WTC11 (cell line): ENCODE measurements around the gene ZMIZ1.

ENCODE experiments used
- CBFB ChIP-seq: sonication (generic); formaldehyde crosslinking; IDR thresholded peaks from 2 replicates; pipeline ENCODE4 v1.8.1; 2022; ENCODE audit warnings: mild to moderate bottlenecking, low read depth, missing genetic modification reagents
- E2F4 ChIP-seq: sonication (generic); formaldehyde crosslinking; IDR thresholded peaks from 2 replicates; pipeline ENCODE4 v1.8.1; 2022; ENCODE audit warnings: low read depth, mild to moderate bottlenecking, moderate library complexity, missing genetic modification reagents, borderline replicate concordance
- GABPB1 ChIP-seq: sonication (generic); formaldehyde crosslinking; IDR thresholded peaks from 2 replicates; pipeline ENCODE4 v1.8.1; 2023; ENCODE audit warnings: mild to moderate bottlenecking, missing genetic modification reagents
- HMGXB4 ChIP-seq: sonication (generic); formaldehyde crosslinking; IDR thresholded peaks from 2 replicates; pipeline ENCODE4 v1.8.1; 2023; ENCODE audit warnings: mild to moderate bottlenecking, moderate library complexity, missing genetic modification reagents
- MYBL2 ChIP-seq: sonication (generic); formaldehyde crosslinking; IDR thresholded peaks from 2 replicates; pipeline ENCODE4 v1.8.1; 2023; ENCODE audit warnings: mild to moderate bottlenecking, moderate library complexity, missing genetic modification reagents
- SP1 ChIP-seq: sonication (generic); formaldehyde crosslinking; conservative IDR thresholded peaks from 2 replicates; pipeline ENCODE4 v1.8.1; 2022; ENCODE audit warnings: missing genetic modification reagents
- TCF7 ChIP-seq: sonication (generic); formaldehyde crosslinking; IDR thresholded peaks from 2 replicates; pipeline ENCODE4 v1.8.0; 2022; ENCODE audit warnings: mild to moderate bottlenecking, low read depth, missing genetic modification reagents, moderate library complexity
- ZNF512 ChIP-seq: sonication (generic); formaldehyde crosslinking; IDR thresholded peaks from 2 replicates; pipeline ENCODE4 v1.8.1; 2022; ENCODE audit warnings: missing genetic modification reagents, borderline replicate concordance
- ZSCAN18 ChIP-seq: fragments of 250-450 bp; sonication (Bioruptor Pico); IDR thresholded peaks from 2 replicates; pipeline ENCODE4 v2.1.2; 2022; ENCODE audit warnings: mild to moderate bottlenecking, moderate library complexity
- TF ChIP-seq, protein P1 (sequence below): sonication (generic); formaldehyde crosslinking; IDR thresholded peaks from 2 replicates; pipeline ENCODE4 v1.8.1; 2023; ENCODE audit warnings: mild to moderate bottlenecking, missing genetic modification reagents, borderline replicate concordance
- TF ChIP-seq, protein P2 (sequence below): fragments of 200-600 bp; IDR thresholded peaks from 2 replicates; pipeline ENCODE4 v1.8.0; 2022; ENCODE audit warnings: antibody characterized with exemption
- TF ChIP-seq, protein P3 (sequence below): sonication (generic); formaldehyde crosslinking; IDR thresholded peaks from 2 replicates; pipeline ENCODE4 v1.8.0; 2022; ENCODE audit warnings: mild to moderate bottlenecking, missing genetic modification reagents
- TF ChIP-seq, protein P4 (sequence below): sonication (generic); formaldehyde crosslinking; IDR thresholded peaks from 2 replicates; pipeline ENCODE4 v1.8.1; 2023; ENCODE audit warnings: mild to moderate bottlenecking, missing genetic modification reagents

DNA sequence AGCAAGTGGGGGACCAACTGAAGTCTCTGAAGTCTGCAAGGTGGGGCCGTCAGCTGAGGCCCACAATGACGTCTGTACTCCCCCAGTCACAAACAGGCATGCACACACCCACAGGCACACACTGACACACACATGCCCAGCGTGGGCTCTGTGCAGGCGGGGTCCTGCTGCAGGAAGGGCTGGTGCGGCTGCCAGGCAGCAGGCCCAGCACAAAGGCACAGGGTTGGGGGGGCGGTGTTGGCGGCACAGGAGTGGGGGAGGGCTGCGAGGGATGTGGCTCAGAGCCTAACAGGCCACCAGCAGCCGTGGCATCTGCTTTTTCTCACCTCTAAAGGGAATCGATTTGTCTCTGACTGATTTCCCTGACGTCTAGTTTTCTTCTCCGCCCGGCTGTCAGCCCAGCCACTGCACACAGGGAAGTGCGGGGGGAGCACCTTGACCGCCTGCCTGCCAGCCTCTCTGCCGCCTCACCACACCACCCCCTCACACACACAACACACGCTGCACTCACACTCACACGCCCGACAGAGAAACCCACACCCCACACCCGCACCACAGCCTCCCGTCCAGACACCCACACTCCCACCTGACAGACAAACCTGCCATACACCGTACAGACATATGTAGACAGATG, 43.5 kb upstream of the ZMIZ1 start:
- TF ChIP-seq ZNF512 (CRISPR knock-in tag) (no peak), E2F4 (no peak), ZSCAN18 (no peak), MYBL2 (CRISPR knock-in tag) (no peak), TCF7 (no peak), CBFB (no peak), HMGXB4 (no peak), SP1 (CRISPR knock-in tag) (no peak), GABPB1 (CRISPR knock-in tag) (no peak)
- TF ChIP-seq, protein P1, sequence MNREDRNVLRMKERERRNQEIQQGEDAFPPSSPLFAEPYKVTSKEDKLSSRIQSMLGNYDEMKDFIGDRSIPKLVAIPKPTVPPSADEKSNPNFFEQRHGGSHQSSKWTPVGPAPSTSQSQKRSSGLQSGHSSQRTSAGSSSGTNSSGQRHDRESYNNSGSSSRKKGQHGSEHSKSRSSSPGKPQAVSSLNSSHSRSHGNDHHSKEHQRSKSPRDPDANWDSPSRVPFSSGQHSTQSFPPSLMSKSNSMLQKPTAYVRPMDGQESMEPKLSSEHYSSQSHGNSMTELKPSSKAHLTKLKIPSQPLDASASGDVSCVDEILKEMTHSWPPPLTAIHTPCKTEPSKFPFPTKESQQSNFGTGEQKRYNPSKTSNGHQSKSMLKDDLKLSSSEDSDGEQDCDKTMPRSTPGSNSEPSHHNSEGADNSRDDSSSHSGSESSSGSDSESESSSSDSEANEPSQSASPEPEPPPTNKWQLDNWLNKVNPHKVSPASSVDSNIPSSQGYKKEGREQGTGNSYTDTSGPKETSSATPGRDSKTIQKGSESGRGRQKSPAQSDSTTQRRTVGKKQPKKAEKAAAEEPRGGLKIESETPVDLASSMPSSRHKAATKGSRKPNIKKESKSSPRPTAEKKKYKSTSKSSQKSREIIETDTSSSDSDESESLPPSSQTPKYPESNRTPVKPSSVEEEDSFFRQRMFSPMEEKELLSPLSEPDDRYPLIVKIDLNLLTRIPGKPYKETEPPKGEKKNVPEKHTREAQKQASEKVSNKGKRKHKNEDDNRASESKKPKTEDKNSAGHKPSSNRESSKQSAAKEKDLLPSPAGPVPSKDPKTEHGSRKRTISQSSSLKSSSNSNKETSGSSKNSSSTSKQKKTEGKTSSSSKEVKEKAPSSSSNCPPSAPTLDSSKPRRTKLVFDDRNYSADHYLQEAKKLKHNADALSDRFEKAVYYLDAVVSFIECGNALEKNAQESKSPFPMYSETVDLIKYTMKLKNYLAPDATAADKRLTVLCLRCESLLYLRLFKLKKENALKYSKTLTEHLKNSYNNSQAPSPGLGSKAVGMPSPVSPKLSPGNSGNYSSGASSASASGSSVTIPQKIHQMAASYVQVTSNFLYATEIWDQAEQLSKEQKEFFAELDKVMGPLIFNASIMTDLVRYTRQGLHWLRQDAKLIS: no peak
- TF ChIP-seq, protein P2, sequence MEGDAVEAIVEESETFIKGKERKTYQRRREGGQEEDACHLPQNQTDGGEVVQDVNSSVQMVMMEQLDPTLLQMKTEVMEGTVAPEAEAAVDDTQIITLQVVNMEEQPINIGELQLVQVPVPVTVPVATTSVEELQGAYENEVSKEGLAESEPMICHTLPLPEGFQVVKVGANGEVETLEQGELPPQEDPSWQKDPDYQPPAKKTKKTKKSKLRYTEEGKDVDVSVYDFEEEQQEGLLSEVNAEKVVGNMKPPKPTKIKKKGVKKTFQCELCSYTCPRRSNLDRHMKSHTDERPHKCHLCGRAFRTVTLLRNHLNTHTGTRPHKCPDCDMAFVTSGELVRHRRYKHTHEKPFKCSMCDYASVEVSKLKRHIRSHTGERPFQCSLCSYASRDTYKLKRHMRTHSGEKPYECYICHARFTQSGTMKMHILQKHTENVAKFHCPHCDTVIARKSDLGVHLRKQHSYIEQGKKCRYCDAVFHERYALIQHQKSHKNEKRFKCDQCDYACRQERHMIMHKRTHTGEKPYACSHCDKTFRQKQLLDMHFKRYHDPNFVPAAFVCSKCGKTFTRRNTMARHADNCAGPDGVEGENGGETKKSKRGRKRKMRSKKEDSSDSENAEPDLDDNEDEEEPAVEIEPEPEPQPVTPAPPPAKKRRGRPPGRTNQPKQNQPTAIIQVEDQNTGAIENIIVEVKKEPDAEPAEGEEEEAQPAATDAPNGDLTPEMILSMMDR: no peak
- TF ChIP-seq, protein P3, sequence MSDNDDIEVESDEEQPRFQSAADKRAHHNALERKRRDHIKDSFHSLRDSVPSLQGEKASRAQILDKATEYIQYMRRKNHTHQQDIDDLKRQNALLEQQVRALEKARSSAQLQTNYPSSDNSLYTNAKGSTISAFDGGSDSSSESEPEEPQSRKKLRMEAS (CRISPR knock-in tag): no peak
- TF ChIP-seq, protein P4, sequence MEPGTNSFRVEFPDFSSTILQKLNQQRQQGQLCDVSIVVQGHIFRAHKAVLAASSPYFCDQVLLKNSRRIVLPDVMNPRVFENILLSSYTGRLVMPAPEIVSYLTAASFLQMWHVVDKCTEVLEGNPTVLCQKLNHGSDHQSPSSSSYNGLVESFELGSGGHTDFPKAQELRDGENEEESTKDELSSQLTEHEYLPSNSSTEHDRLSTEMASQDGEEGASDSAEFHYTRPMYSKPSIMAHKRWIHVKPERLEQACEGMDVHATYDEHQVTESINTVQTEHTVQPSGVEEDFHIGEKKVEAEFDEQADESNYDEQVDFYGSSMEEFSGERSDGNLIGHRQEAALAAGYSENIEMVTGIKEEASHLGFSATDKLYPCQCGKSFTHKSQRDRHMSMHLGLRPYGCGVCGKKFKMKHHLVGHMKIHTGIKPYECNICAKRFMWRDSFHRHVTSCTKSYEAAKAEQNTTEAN (CRISPR knock-in tag): no peak
